Tibial nerve (tissue), 4 donors: Measurements from ENCODE around the gene AFMID. TPM values are rescaled to one million over a fixed set of nuclear protein-coding genes. Genes with fewer than 3 reads are reported as not detected.

Experiments used
- DNase-seq, 2 donors: peaks; one replicate each; pipeline ENCODE4 v3.0.0-alpha.2; 2019; ENCODE audit warnings: low spot score in 2 of 2
- H3K27ac ChIP-seq, 4 donors: fragments of 200-600 bp; sonication (generic) in 3 of 4; one replicate each; pipeline ENCODE4 v1.5.1; 2017 to 2019; ENCODE audit warnings: mild to moderate bottlenecking in 1 of 4
- H3K27me3 ChIP-seq, 2 donors: fragments of 200-600 bp; sonication (generic) in 1 of 2; one replicate each; pipeline versions ENCODE4 v1.5.1 to v1.6.0; 2017 to 2019
- H3K36me3 ChIP-seq, 3 donors: fragments of 200-600 bp; sonication (generic); one replicate each; pipeline ENCODE4 v1.5.1; 2018 to 2019
- H3K4me1 ChIP-seq, 4 donors: fragments of 200-600 bp; sonication (generic) in 3 of 4; one replicate each; pipeline ENCODE4 v1.5.1; 2017 to 2019
- H3K4me3 ChIP-seq, 4 donors: fragments of 200-600 bp; sonication (generic) in 3 of 4; one replicate each; pipeline ENCODE4 v1.5.1; 2017 to 2019; ENCODE audit warnings: mild to moderate bottlenecking in 1 of 4, moderate library complexity in 1 of 4
- H3K9me3 ChIP-seq, 4 donors: fragments of 200-600 bp; sonication (generic) in 3 of 4; one replicate each; pipeline ENCODE4 v1.5.1; 2017 to 2019
- CTCF ChIP-seq, 5 experiments: fragments of 200-600 bp in 3 of 5; fragments of 450-650 bp in 2 of 5; sonication (generic) in 3 of 5; IDR thresholded peaks; one replicate each; pipeline ENCODE4 v1.5.1; 2016 to 2019; ENCODE audit warnings: antibody characterized with exemption in 5 of 5, mild to moderate bottlenecking in 3 of 5, moderate library complexity in 2 of 5
- EP300 ChIP-seq, 2 donors: sonication (generic); formaldehyde crosslinking; IDR thresholded peaks; one replicate each; pipeline ENCODE4 v1.6.1; 2017; ENCODE audit warnings: antibody characterized with exemption in 2 of 2, mild to moderate bottlenecking in 1 of 2
- POLR2A ChIP-seq, 2 donors: fragments of 450-650 bp; IDR thresholded peaks; one replicate each; pipeline ENCODE4 v1.6.1; 2017; ENCODE audit warnings: antibody characterized with exemption in 2 of 2, mild to moderate bottlenecking in 2 of 2, moderate library complexity in 2 of 2
- WGBS, 2 donors: methylation state at CpG; one replicate each; pipeline ENCODE4 v1.1.5; 2018; 5-methylcytosine and 5-hydroxymethylcytosine counted together
- total RNA-seq, 4 donors: library from RNA; depleted of rRNA; stranded (reverse); fragments of >200 nt; gene quantifications; one replicate each; pipeline ENCODE4 v1.1.0, GENCODE V29; 2016

AFMID gene
- total RNA-seq, 4 donors from 2014 or later, result 29.7 to 40.6 (median 37.7) TPM

- Histone ChIP-seq H3K27me3 (no peaks in the 10 kb centered on the region), H3K4me3 (no peak overlapping the region), H3K9me3 (no peaks in the 10 kb centered on the region), H3K36me3 (no peaks in the 10 kb centered on the region), H3K4me1 (peaks cover 0 to 10% (median 4%) of the 10 kb centered on the region in 4 donors), H3K27ac (no peak overlapping the region)
- TF ChIP-seq POLR2A (IDR thresholded peaks at IDR 0.05), result no peak
- no peak for TF ChIP-seq EP300 (IDR thresholded peaks at IDR 0.05)
- no peak for TF ChIP-seq CTCF (IDR thresholded peaks at IDR 0.05)
- 72 to 77% methylated on average over 15 to 21 of the region's 22 CpGs for WGBS, 2 donors
- no peak for DNase-seq
Measured at GRCh38 chr17:78163881-78164747, 23.0 kb upstream of the AFMID start.

GRCh38 chr17:78164748-78165607 lies 22.2 kb upstream of the AFMID start:
- H3K27ac ChIP-seq, result no peak overlapping the region
- H3K4me1 ChIP-seq, result peaks cover 0 to 19% (median 11%) of the 10 kb centered on the region in 4 donors
- no peaks in the 10 kb centered on the region for H3K27me3 ChIP-seq
- TF ChIP-seq CTCF (IDR thresholded peaks at IDR 0.05) (no peak), EP300 (IDR thresholded peaks at IDR 0.05) (no peak), POLR2A (IDR thresholded peaks at IDR 0.05) (no peak)
- 89 to 95% methylated on average over 14 to 15 of the region's 16 CpGs for WGBS, 2 donors
- no peaks in the 10 kb centered on the region for H3K36me3 ChIP-seq
- no peak for DNase-seq
- H3K9me3 ChIP-seq, result no peaks in the 10 kb centered on the region
- no peak overlapping the region for H3K4me3 ChIP-seq

- no peak for TF ChIP-seq POLR2A (IDR thresholded peaks at IDR 0.05)
- TF ChIP-seq CTCF (IDR thresholded peaks at IDR 0.05), result no peak
- no peak for TF ChIP-seq EP300 (IDR thresholded peaks at IDR 0.05)
- Histone ChIP-seq H3K36me3 (peaks cover 0 to 11% (median 0%) of the 10 kb centered on the region in 3 donors), H3K27ac (no peak overlapping the region), H3K4me1 (peaks cover 0 to 33% (median 13%) of the 10 kb centered on the region in 4 donors), H3K9me3 (no peaks in the 10 kb centered on the region), H3K4me3 (no peak overlapping the region), H3K27me3 (no peaks in the 10 kb centered on the region)
- WGBS, 2 donors, result 69 to 72% methylated on average over 6 of the region's 6 CpGs
- no peak for DNase-seq
Measured at GRCh38 chr17:78166416-78166815, 20.7 kb upstream of the AFMID start.

GRCh38 chr17:78168242-78168902 lies 18.8 kb upstream of the AFMID start, which contains the start of gene SYNGR2:
Gene SYNGR2, plus strand, starts transcription at chr17:78168581. Its CDS starts 36 bp downstream, at chr17:78168617.
- Histone ChIP-seq H3K27ac (peak within 1 kb of the TSS; percentile 82 to 94 (median 88)), H3K4me1 (peaks cover 0 to 53% (median 33%) of the 10 kb centered on the region in 4 donors), H3K27me3 (no peaks in the 10 kb centered on the region), H3K9me3 (no peaks in the 10 kb centered on the region), H3K36me3 (peaks cover 0 to 20% (median 0%) of the 10 kb centered on the region in 3 donors), H3K4me3 (peak within 1 kb of the TSS; percentile 68 to 94 (median 74))
- peak in 1 of 2 donors; percentile 48 for DNase-seq
- TF ChIP-seq CTCF (IDR thresholded peaks at IDR 0.05), result peak in 2 of 5 experiments; percentile 12 to 27
- peak in 1 of 2 donors; percentile 37 for TF ChIP-seq EP300 (IDR thresholded peaks at IDR 0.05)
- TF ChIP-seq POLR2A (IDR thresholded peaks at IDR 0.05), result peak; percentile 70 to 76
- 1 to 3% methylated on average over 5 to 59 of the region's 84 CpGs for WGBS, 2 donors
